NCI-H446 (cell line): ENCODE measurements around the gene ERGIC1.
"Not testable (repeated sequence)": the region's sequence is repeated elsewhere in the genome, so short reads cannot be mapped to it uniquely, and the experiment has no call there.

Experiments
- DNase-seq, 2 experiments: peaks; one replicate each; lab custom pipeline; 2025; lab: John Stamatoyannopoulos, UW

Gene ERGIC1

DNA sequence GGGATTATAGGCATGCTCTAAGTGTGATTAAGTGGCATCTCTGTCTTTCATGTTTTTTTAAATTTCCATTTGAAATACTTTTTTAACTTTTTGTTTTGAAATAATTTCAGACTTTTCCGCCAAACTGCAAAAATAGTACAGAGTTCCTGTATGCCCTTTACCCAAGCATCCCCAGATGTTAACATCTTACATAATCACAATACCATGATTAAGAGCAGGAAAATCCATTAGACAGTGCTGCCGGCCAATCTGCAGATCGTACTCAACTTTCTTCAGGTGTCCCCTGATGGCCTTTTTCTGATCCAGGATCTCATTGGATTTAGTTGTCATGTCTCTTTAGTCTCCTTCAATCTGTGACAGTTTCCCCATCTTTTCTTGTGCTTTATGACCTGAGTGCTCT lies 49.0 kb downstream of the ERGIC1 start:
- DNase-seq, result no peak

DNA sequence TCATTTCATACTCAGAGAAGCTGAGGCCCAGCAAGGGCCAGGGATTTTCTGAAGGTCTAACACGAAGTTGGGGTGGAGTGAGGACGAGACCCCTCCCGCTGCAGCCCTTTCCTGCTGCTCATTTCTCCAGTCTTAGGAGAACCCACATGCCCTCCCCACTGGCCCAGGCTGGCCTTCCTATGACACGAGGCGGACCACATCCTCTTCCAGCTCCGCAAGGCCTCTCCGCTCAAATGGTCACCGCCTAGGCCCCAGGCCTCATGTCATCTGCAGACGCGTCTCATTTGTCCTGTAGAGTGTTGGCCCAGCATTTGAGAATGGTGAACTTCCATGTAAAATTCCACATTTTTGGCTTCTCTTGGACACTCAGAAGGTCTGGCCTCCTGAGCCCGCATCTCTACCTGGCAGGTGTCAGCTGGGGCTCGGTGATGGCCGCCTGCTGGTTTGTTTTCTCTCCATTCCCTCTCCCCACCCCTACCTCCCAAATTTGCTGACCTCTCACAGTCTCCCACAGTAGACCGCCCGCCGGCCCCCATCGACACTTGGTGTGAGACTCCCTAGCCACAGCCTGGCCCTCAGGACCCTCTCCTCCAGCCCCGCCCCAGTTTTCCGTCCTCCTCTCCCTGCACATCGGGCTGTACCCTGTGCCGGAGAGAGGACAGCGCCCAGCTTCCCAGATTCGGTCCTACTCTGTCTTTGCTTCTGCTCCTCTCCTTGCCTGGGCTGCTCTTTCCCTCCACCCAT lies 51.7 kb downstream of the ERGIC1 start:
- DNase-seq, result no peak

DNA sequence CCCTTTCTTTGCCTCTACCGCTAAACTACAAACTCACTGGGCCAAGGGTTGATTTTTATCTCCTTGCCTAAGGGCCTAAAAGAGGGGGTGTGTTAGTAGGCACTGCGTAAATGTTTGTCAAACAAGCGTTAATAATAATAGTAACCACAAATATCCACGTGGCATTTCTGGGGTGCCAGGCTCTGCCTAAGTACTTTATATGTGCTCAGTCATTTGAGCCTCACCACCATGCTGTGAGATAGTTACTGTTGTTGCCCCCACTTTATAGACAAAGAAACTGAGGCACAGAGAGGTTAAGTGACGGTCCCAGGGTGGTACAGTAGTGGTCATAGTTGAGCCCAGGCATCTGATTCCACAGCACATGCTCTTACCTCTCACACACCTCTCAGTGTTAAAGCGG lies 52.4 kb downstream of the ERGIC1 start:
- DNase-seq, result no peak

- no peak for DNase-seq
Observed at GRCh38 chr5:172886974-172887501, 53.0 kb downstream of the ERGIC1 start.

- no peak for DNase-seq
Observed at GRCh38 chr5:172887692-172888091, 53.6 kb downstream of the ERGIC1 start.

GRCh38 chr5:172890659-172891058 lies 56.6 kb downstream of the ERGIC1 start:
- DNase-seq, result no peak

DNA sequence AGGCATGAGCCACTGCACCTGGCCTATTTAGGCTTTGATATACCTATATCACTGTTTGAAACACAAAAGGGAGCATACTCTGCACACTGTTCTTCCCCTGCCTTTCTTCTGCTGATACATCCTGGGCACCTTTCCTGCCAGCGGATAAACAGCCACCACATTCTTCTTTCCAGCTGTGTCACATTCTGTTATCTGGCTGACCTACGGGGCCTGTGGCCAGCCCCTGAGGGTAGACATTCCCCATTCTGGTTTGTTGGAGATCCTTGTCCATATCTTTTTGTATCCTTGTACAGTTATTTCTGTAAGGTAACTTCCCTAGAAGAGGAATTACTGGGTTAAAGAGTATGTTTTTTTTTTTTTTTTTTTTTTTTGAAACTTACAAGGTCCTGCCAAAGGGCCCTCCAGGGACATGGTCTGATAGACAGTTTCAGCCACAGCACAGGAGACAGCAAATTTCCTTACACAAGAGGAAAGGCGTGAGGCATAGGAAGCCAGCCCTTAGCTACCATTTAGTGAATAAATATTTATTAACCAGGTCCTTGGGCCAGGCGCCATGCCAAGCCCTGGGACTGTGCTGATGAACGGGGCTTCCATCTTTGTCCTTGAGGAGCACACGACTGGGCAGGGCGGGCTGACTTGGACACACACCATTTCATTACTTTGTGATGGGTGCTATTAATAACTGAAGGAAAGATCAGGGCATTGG lies 57.8 kb downstream of the ERGIC1 start:
- no peak for DNase-seq

- no peak for DNase-seq
Observed at GRCh38 chr5:172892713-172893112, 58.7 kb downstream of the ERGIC1 start.

DNA sequence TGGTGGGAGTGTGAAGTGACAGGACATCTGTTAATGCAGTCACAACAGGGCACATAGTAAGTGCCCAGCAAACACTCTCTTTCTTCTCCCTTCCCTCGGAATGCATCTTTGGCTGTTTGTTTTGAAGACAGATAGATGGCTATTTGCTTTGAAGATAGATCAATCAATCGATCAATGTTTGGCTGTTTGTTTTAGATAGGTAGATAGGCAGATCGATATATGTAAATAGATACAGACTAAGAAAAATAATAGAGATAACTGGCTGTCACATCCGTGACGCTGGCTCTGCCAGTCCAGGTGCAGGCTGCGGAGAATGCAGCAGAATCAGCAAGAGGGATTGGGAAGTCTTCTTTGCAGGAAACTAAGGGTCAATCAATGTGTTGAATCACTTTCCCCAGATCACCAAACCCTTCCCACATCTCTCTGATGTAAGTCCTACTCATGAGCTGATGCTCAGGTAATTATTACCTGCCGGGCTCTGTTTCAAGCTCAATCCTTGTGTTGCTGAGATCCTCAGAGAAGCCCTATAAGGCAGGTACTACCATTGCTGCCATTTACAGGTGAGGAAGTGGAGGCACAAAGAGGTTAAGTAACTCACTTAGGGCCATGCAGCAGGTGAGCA lies 60.8 kb downstream of the ERGIC1 start:
- no peak for DNase-seq

DNA sequence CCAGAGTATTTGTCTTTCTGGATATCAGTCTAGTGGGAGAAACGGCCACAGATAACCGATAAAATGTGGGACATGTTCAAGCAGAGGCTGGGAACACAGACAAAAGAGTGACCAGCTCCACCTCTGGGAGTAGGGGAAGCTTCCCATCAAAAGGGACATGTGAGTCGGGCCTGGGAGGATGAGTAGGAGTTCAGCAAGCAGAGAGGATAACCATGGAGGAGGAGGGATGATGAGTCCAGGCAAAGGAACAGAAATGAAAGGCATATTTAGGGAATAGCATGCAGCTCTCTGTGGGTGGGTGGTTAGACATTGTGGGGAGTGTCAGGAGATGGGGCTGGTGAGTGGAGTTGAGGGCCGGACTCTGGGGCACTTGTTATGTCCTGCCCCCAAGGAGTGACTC lies 61.5 kb downstream of the ERGIC1 start:
- no peak for DNase-seq

DNA sequence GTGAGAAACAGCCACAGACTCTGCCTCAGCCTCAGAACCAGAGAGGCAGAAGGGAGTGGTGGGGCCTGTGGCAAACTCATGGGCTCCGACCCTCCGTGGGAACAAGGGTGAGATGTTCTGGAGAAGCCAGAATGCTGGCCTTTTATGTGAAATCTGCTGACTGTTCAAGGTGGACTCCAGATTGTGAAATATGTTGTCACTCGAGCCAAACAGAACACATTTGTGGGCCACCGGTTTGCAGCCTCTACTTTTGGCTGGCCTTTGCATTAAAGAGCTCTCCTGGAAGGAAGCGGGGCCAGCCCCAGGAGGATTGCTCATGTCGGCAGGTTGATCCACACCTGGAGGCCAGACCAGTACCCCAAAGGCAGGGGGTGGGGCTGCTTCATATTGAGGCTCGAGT lies 62.4 kb downstream of the ERGIC1 start:
- no peak for DNase-seq

DNA sequence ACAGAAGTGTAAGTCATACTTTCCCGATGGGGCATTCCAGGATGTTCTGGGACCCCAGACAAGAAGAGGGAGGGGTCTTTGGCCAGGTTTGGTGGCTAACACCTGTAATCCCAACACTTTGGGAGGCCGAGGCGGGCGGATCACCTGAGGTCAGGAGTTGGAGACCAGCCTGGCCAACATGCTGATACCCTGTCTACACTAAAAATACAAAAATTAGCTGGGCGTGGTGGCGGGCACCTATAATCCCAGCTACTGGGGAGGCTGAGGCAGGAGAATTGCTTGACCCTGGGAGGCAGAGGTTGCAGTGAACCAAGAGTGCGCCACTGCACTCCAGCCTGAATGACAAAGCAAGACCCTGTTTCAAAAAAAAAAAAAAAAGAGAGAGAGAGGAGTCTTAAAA lies 63.0 kb downstream of the ERGIC1 start:
- not testable (repeated sequence) for DNase-seq

DNA sequence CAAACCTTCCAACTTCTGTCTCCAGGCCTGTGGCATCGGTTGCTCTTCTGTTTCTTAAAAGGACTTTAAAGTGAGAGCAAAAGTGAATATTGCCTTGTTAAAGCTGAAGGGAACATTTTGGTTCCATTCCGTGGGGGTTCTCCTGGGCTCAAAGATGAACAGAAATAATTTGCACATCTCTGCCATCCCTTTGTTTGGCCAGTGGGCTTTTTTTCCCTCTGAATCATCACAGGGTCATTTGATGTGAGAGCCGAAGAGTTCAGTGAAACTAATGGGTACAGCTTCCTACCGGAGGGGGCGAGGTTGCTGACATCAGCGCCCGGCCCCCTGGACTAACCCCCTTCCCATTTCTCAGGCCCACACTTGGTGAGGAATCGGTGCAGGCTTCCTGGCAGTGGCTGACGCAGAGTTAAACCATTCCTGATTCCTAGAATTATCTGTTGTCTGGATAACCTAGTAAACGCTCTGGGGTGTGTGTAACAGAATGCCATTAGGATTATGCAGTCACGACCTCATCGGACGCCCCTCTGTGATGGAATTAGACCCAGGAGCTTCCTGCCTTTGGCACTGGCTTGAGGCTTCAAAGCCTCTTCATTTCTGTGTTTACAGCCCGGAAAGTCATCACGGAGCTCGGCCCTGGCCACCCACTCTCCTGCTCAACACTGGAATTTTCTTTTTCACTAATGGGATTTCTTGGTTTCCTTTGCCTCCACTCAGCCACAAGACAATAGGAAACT lies 63.6 kb downstream of the ERGIC1 start:
- no peak for DNase-seq

DNA sequence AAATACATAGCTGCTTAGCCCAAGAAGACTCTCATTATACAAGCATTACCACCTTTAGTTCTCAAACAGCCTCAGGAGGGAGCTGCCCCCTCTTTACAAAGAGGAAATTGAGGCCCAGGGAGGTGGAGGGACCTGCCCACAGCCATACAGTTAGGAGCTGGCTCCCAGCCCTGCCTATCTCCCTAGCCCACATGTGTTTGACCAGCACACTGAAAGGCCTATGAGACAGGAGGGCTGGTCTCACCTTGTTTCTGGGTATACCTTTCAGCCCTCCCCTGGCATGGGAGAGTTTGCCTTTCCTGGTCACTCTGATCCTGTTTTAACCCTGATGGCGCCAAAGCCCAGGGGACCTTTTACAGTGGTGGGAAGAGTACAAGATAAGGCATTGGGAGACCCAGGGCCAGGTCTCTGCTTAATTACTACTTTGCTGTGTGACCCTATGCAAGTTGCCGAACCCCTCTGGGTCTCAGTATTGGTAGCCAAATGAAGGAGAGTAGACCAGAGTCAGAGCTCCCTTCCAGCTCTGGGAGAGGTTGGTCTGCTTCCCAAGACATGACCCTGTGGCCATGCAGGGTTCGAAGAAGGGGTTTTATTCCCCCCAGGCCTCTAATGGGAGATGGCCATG lies 64.3 kb downstream of the ERGIC1 start:
- no peak for DNase-seq

GRCh38 chr5:172898843-172899369 lies 64.9 kb downstream of the ERGIC1 start:
- no peak for DNase-seq

DNA sequence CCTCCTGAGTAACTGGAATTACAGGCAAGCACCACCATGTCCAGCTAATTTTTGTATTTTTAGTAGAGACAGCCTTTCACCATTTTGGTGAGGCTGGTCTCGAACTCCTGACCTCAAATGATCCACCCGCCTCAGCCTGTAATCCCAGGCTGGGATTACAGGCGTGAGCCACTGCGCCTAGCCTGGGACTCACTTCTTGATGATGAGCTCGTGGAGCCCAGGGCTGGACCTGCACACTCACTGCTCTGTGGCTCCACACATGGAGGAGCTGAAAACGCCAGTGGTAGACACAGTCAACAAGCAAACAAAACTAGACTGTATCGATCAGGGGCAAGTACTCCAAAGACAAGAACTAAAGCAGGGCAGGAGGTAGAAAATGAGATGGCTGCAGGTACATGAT lies 65.4 kb downstream of the ERGIC1 start:
- no peak for DNase-seq

- DNase-seq, result no peak
Observed at GRCh38 chr5:172901012-172901780, 67.1 kb downstream of the ERGIC1 start.

GRCh38 chr5:172901788-172902496 lies 67.9 kb downstream of the ERGIC1 start:
- no peak for DNase-seq

- peak in 1 of 2 experiments; percentile 7 for DNase-seq
Observed at GRCh38 chr5:172902497-172903472, 68.7 kb downstream of the ERGIC1 start.
